ENCODE measurements around the gene EP400. TPM values are rescaled to one million over a fixed set of nuclear protein-coding genes. Genes with fewer than 3 reads are reported as not detected.
A peak's percentile ranks its signal among the peaks of the same experiment; 100 is the strongest.

The EP400 gene
- total RNA-seq, 1 experiment from 2014 or later, result 61.7 TPM

GRCh38 chr12:132085291-132085635 lies 135.5 kb downstream of the EP400 start:
- H3K9me3 ChIP-seq (ENCODE audit: control insufficient read depth, low read depth, low read length), result no peaks in the 10 kb centered on the region
- no peak overlapping the region for H2BK5ac ChIP-seq (ENCODE audit: insufficient read length, low read length)
- Mint-ChIP-seq H3K4me3 (peak overlapping the region; percentile 84 to 86), H3K9me3 (no peaks in the 10 kb centered on the region), H3K36me3 (ENCODE audit: insufficient read depth in 1 of 3, low read depth in 3 of 3) (peaks cover 26 to 35% (median 28%) of the 10 kb centered on the region in 3 experiments), H3K27me3 (ENCODE audit: low read depth) (peaks cover 2% of the 10 kb centered on the region), H3K4me1 (peaks cover 12% of the 10 kb centered on the region in 2 experiments), H3K27ac (no peak overlapping the region; a peak in 1 of 7 replicates)
- H2AK5ac ChIP-seq (ENCODE audit: insufficient read length, low read length), result no peak overlapping the region
- H3K23me2 ChIP-seq (ENCODE audit: insufficient read length, low read depth, low read length, poor library complexity, severe bottlenecking), result peaks cover 11% of the 10 kb centered on the region
- H3K9ac ChIP-seq (ENCODE audit: extremely low read depth, insufficient read length, low read length), result peak overlapping the region; percentile 54
- no peaks in the 10 kb centered on the region for H3K27me3 ChIP-seq (ENCODE audit: insufficient read depth, low read length)
- no peaks in the 10 kb centered on the region for H4K20me1 ChIP-seq (ENCODE audit: control insufficient read depth, insufficient read depth, insufficient read length)
- H3K56ac ChIP-seq (ENCODE audit: insufficient read length, low read depth, low read length), result no peak overlapping the region
- peak overlapping the region; percentile 42 for H3K4me2 ChIP-seq (ENCODE audit: insufficient read depth, insufficient read length, low read length)
- TF ChIP-seq CTCF (conservative IDR thresholded peaks at IDR 0.05), result no peak
- no peak overlapping the region for H2BK120ac ChIP-seq (ENCODE audit: low read depth, low read length, poor library complexity, severe bottlenecking)
- no peak overlapping the region for H3K14ac ChIP-seq (ENCODE audit: insufficient read depth, low read length)
- no peak overlapping the region for H2AFZ ChIP-seq (ENCODE audit: low read length)
- H3K4ac ChIP-seq (ENCODE audit: low read depth, low read length), result no peak overlapping the region
- H4K8ac ChIP-seq (replicated peaks; ENCODE audit: insufficient read length, low read depth, low read length), result no peak overlapping the region
- no peaks in the 10 kb centered on the region for H3K79me1 ChIP-seq (ENCODE audit: insufficient read depth, low read depth, low read length, poor library complexity, severe bottlenecking)
- peaks cover 4% of the 10 kb centered on the region; the same call in 1 of the 2 replicates for H3K79me2 ChIP-seq (ENCODE audit: insufficient read depth, low read length)
- no CpG with 5 or more reads among the region's 6 CpGs for WGBS (ENCODE audit: extremely low coverage, insufficient read length, low lambda C conversion rate)
- no peak for DNase-seq
- H4K91ac ChIP-seq (ENCODE audit: insufficient read length, low read depth, low read length), result no peak overlapping the region
- no peak overlapping the region for H3T11ph ChIP-seq (ENCODE audit: low read length)
- no peak overlapping the region for H3K27ac ChIP-seq (ENCODE audit: insufficient read length, low read depth, low read length)
- H2BK20ac ChIP-seq (ENCODE audit: low read depth, low read length, poor library complexity, severe bottlenecking), result no peak overlapping the region
- no peak overlapping the region for H3K23ac ChIP-seq (ENCODE audit: insufficient read length, low read depth, low read length)
- no peaks in the 10 kb centered on the region for H3K4me1 ChIP-seq (ENCODE audit: insufficient read depth, low read length)
- no peak overlapping the region for H2BK15ac ChIP-seq (ENCODE audit: low read depth, low read length)
- no peak overlapping the region for H2BK12ac ChIP-seq (ENCODE audit: insufficient read length, low read depth, low read length)
- no peak overlapping the region for H3K18ac ChIP-seq (ENCODE audit: insufficient read length, low read depth, low read length)
- H4K5ac ChIP-seq (ENCODE audit: insufficient read length, low read depth, low read length), result no peak overlapping the region
